Calu3 (cell line): ENCODE data around the gene SESTD1. TPM values are rescaled to one million over a fixed set of nuclear protein-coding genes. Genes with fewer than 3 reads are reported as not detected.
"Not testable (repeated sequence)": the region's sequence is repeated elsewhere in the genome, so short reads cannot be mapped to it uniquely, and the experiment has no call there.

ENCODE experiments used
- BruUV-seq: library from RNA; stranded (reverse); fragments of 400-500 nt; replicated peaks from 2 replicates; lab custom pipeline; 2021; lab: Mats Ljungman, UMichigan
- CTCF ChIA-PET: fragments of 300-600 bp; sonication (Branson Sonifier 250); formaldehyde crosslinking; loops from one replicate; lab custom pipeline; 2022; ENCODE audit warnings: antibody characterized with exemption; lab: Charles Lee
- DNase-seq: peaks from one replicate; pipeline ENCODE4 v3.0.0; 2022
- H3K27ac Mint-ChIP-seq: one replicate; pipeline ENCODE4 v1.8.0; 2022; ENCODE audit warnings: mixed read lengths; ENCODE audit not compliant: unreplicated experiment
- H3K27me3 Mint-ChIP-seq: one replicate; pipeline ENCODE4 v1.8.0; 2022; ENCODE audit warnings: mixed read lengths; ENCODE audit not compliant: unreplicated experiment
- H3K36me3 Mint-ChIP-seq: one replicate; pipeline ENCODE4 v1.8.0; 2022; ENCODE audit warnings: mild to moderate bottlenecking, moderate library complexity, mixed read lengths; ENCODE audit not compliant: insufficient read depth, unreplicated experiment
- H3K4me1 Mint-ChIP-seq: one replicate; pipeline ENCODE4 v1.8.0; 2022; ENCODE audit warnings: mild to moderate bottlenecking, low read depth, mixed read lengths; ENCODE audit not compliant: unreplicated experiment
- H3K4me3 Mint-ChIP-seq: one replicate; pipeline ENCODE4 v1.8.0; 2022; ENCODE audit warnings: mild to moderate bottlenecking, low read depth, moderate library complexity, mixed read lengths; ENCODE audit not compliant: unreplicated experiment
- H3K9me3 Mint-ChIP-seq: one replicate; pipeline ENCODE4 v1.8.0; 2022; ENCODE audit warnings: low read depth, mixed read lengths; ENCODE audit not compliant: unreplicated experiment
- intact Hi-C: fragments of 100-400 bp; cut with micrococcal nuclease; formaldehyde crosslinking; loops from one replicate; pipeline ENCODE4 v1.10.0; 2022; ENCODE audit not compliant: unreplicated experiment
- total RNA-seq: library from RNA; stranded (reverse); gene quantifications from 2 replicates; pipeline ENCODE4 v1.2.3, GENCODE V29; 2022
- TF ChIP-seq, protein P1 (sequence below): fragments of 200-600 bp; IDR thresholded peaks from one replicate; pipeline ENCODE4 v1.8.0; 2022; ENCODE audit warnings: antibody characterized with exemption; ENCODE audit not compliant: unreplicated experiment

SESTD1 gene
- total RNA-seq, 1 experiment from 2014 or later: 145 TPM

DNA sequence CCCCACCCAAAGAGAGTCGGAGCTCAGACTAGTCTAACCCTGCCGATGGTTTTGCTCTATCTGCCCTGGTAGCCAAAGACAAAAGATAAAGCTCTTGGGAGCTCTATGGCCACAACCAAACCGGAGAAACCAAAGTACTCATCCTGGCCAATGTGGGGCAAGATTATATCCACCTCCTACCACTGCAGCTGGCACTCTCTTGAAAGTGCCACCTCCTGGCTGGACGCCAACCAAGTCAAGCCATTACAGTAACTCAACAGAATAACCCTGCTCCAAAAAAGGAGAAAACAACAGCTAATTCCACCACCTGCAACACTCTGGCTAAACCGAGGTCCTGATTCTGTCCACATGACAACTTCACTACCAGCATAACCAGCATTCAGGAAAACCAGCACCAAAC is 57.6 kb downstream of the SESTD1 start:
- TF ChIP-seq, protein P1, sequence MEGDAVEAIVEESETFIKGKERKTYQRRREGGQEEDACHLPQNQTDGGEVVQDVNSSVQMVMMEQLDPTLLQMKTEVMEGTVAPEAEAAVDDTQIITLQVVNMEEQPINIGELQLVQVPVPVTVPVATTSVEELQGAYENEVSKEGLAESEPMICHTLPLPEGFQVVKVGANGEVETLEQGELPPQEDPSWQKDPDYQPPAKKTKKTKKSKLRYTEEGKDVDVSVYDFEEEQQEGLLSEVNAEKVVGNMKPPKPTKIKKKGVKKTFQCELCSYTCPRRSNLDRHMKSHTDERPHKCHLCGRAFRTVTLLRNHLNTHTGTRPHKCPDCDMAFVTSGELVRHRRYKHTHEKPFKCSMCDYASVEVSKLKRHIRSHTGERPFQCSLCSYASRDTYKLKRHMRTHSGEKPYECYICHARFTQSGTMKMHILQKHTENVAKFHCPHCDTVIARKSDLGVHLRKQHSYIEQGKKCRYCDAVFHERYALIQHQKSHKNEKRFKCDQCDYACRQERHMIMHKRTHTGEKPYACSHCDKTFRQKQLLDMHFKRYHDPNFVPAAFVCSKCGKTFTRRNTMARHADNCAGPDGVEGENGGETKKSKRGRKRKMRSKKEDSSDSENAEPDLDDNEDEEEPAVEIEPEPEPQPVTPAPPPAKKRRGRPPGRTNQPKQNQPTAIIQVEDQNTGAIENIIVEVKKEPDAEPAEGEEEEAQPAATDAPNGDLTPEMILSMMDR: no peak
- H3K4me1 Mint-ChIP-seq: no peaks in the 10 kb centered on the region
- intact Hi-C loops: no loop called here
- no peak for DNase-seq
- no peak overlapping the region for H3K4me3 Mint-ChIP-seq
- no peaks in the 10 kb centered on the region for H3K36me3 Mint-ChIP-seq
- BruUV-seq: no TSS peak
- H3K27ac Mint-ChIP-seq: no peak overlapping the region
- H3K9me3 Mint-ChIP-seq: no peaks in the 10 kb centered on the region
- no peaks in the 10 kb centered on the region for H3K27me3 Mint-ChIP-seq
- CTCF ChIA-PET: no interaction called here

DNA sequence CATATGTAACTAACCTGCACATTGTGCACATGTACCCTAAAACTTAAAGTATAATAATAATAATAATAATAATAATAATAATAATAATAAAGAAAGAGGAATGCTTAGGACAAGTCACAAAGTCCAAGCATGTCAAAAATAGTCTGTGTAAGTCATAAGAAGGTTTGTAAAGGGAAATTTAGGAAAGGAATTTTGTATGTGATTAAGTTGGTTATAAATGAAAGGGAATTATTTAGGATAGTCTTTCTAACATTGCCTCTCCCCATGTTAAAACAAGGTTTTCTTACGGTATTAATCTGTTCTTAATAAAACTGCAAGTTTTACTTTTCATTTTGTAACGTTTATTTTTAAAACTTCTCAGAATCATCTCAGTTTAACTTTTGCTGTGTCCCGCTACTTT is 62.8 kb downstream of the SESTD1 start:
- CTCF ChIA-PET: no interaction called here
- H3K27me3 Mint-ChIP-seq: no peaks in the 10 kb centered on the region

DNA sequence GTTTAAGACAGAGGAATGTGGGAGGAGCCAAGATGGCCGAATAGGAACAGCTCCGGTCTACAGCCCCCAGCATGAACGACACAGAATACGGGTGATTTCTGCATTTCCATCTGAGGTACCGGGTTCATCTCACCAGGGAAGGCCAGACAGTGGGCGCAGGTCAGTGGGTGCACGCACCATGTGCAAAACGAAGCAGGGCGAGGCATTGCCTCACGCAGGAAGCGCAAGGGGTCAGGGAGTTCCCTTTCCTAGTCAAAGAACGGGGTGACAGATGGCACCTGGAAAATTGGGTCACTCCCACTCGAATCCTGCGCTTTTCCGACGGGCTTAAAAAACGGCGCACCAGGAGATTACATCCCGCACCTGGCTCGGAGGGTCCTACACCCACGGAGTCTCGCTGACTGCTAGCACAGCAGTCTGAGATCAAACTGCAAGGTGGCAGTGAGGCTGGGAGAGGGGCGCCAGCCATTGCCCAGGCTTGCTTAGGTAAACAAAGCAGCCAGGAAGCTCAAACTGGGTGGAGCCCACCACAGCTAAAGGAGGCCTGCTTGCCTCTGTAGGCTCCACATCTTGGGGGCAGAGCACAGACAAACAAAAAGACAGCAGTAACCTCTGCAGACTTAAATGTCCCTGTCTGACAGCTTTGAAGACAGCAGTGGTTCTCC is 68.6 kb downstream of the SESTD1 start:
- H3K4me3 Mint-ChIP-seq, H3K27me3 Mint-ChIP-seq, CTCF ChIA-PET, DNase-seq, H3K9me3 Mint-ChIP-seq, BruUV-seq, intact Hi-C loops, H3K27ac Mint-ChIP-seq, H3K36me3 Mint-ChIP-seq: not testable (repeated sequence)
- H3K4me1 Mint-ChIP-seq: peaks cover 25% of the 10 kb centered on the region

More for the DNA sequence above, 62.8 kb downstream of the SESTD1 start:
- Mint-ChIP-seq H3K36me3 (no peaks in the 10 kb centered on the region), H3K27ac (no peak overlapping the region), H3K4me1 (no peaks in the 10 kb centered on the region), H3K4me3 (no peak overlapping the region), H3K9me3 (peaks cover 2% of the 10 kb centered on the region)
- DNase-seq: no peak
- BruUV-seq: no TSS peak
- TF ChIP-seq, protein P1: no peak
- intact Hi-C loops: no loop called here

DNA sequence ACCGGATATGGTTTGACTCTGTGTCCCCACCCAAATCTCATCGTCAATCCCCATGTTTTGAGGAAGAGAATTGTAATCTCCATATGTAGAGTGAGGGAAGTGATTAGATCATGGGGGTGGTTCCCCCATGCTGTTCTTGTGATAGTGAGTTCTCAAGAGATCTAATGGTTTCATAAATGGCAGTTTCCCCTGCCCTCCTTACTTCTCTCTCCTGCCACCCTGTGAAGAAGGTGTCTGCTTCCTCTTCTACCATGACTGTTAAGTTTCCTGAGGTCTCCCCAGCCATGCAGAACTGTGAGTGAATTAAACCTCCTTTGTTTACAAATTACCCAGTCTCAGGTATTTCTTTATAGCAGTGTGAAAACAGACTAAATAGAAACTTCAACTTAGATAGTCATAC is 69.5 kb downstream of the SESTD1 start:
- peaks cover 8% of the 10 kb centered on the region for H3K36me3 Mint-ChIP-seq

More for the DNA sequence above, 69.5 kb downstream of the SESTD1 start:
- Mint-ChIP-seq H3K27me3 (no peaks in the 10 kb centered on the region), H3K4me3 (no peak overlapping the region), H3K9me3 (peaks cover 4% of the 10 kb centered on the region), H3K27ac (no peak overlapping the region), H3K4me1 (peaks cover 25% of the 10 kb centered on the region)
- CTCF ChIA-PET: no interaction called here
- TF ChIP-seq, protein P1: no peak
- intact Hi-C loops: no loop called here
- no TSS peak for BruUV-seq
- DNase-seq: no peak
